GM12892 (cell line): ENCODE results near the gene CREBL2.

Experiments used
- POLR2A ChIP-seq: IDR thresholded peaks from 2 replicates; pipeline ENCODE4 v1.6.1; 2011; ENCODE audit warnings: low read depth, low read length, control low read depth
- POLR2AphosphoS5 ChIP-seq: IDR thresholded peaks from 2 replicates; pipeline ENCODE4 v1.6.1; 2011; ENCODE audit warnings: low read depth, low read length, control low read depth
- TAF1 ChIP-seq: IDR thresholded peaks from 2 replicates; pipeline ENCODE4 v1.6.1; 2011; ENCODE audit warnings: low read depth, mild to moderate bottlenecking, control low read depth, low read length, borderline replicate concordance

DNA sequence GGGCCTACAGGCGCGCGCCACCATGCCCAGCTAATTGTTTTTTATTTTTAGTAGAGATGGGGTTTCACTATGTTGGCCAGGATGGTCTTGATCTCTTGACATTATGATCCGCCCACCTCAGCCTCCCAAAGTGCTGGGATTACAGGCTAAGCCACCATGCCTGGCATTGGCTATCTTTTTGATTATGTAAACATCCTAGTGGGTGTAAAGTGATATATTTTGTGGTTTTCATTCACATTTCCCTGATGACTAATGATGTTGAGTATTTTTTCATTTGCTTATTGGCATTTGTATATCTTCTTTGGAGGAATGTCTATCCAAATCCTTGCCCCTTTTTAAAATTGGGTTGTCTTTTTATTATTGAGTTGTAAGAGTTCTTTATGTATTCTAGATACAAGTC, 16.3 kb downstream of the CREBL2 start:
- TF ChIP-seq TAF1 (no peak), POLR2A (no peak), POLR2AphosphoS5 (no peak)
